Fibroblast of mammary gland (primary cell): ENCODE data around the gene EGFLAM.
A peak's percentile ranks its signal among the peaks of the same experiment; 100 is the strongest.
"Not testable (repeated sequence)": the region's sequence is repeated elsewhere in the genome, so short reads cannot be mapped to it uniquely, and the experiment has no call there.

Experiments
- DNase-seq: peaks from one replicate; pipeline ENCODE4 v3.0.0-alpha.2; 2010; ENCODE audit warnings: low read depth
- H3K4me3 ChIP-seq: 2 replicates; pipeline ENCODE4 v1.5.1; 2011; ENCODE audit warnings: low read depth, mild to moderate bottlenecking, low read length, moderate library complexity; ENCODE audit not compliant: control insufficient read depth
- TF ChIP-seq, protein P1 (sequence below): conservative IDR thresholded peaks from 2 replicates; pipeline ENCODE4 v1.5.1; 2011; ENCODE audit warnings: low read depth, low read length, inconsistent platforms; ENCODE audit not compliant: control insufficient read depth, insufficient read depth

EGFLAM gene

DNA sequence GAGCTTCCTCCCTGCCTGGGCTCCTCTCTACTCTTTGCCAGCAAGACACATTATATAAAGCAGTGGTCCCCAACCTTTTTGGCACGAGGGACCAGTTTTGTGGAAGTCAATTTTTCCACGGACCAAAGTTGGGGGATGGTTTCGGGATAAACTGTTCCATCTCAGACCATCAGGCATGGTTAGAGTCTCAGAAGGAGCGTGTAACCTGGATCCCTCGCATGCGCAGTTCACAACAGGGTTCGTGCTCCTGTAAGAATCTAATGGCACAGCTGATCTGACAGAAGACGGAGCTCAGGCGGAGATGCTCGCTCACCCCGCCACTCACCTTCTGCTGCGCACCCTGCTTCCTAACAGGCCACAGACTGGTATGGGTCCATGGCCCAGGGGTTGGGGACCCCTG lies 155.3 kb downstream of the EGFLAM start:
- TF ChIP-seq, protein P1, sequence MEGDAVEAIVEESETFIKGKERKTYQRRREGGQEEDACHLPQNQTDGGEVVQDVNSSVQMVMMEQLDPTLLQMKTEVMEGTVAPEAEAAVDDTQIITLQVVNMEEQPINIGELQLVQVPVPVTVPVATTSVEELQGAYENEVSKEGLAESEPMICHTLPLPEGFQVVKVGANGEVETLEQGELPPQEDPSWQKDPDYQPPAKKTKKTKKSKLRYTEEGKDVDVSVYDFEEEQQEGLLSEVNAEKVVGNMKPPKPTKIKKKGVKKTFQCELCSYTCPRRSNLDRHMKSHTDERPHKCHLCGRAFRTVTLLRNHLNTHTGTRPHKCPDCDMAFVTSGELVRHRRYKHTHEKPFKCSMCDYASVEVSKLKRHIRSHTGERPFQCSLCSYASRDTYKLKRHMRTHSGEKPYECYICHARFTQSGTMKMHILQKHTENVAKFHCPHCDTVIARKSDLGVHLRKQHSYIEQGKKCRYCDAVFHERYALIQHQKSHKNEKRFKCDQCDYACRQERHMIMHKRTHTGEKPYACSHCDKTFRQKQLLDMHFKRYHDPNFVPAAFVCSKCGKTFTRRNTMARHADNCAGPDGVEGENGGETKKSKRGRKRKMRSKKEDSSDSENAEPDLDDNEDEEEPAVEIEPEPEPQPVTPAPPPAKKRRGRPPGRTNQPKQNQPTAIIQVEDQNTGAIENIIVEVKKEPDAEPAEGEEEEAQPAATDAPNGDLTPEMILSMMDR = no peak

DNA sequence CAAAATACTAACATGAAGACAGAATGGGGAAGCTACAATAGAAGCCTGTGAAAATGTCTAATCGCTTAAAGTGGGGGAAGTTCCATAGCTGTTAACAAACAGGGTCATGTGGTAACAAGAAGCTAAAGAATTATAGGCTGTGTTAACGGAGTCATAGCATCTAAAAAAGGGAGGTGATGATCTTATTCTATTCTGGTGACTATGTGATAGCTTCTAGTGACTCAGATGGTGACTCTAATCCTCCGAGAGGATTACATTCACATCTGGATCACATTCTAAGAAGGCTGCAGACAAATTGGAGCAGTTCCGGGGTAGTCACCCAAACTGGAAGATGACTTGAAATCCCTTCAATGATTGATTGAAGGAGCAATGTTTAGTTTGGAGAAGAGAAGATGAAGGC lies 156.0 kb downstream of the EGFLAM start:
- no peak overlapping the region for H3K4me3 ChIP-seq
- TF ChIP-seq, protein P1 = no peak
- DNase-seq = peak; percentile 91

More for the DNA sequence above, 155.3 kb downstream of the EGFLAM start:
- H3K4me3 ChIP-seq = no peak overlapping the region
- no peak for DNase-seq

DNA sequence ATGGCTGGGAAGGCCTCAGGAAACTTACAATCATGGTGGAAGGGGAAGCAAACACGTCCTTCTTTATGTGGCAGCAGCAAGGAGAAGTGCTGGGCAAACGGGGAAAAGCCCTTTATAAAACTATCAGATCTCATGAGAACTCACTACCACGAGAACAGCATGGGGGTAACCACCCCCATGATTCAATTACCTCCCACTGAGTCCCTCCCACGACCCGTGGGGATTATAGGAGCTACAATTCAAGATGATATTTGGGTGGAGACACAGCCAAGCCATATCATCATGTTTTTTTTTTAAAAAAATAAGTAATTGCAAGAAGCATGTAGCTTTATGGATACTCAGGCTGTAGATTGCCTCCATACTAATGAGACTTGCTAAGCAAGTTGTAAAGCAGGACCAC lies 157.4 kb downstream of the EGFLAM start:
- H3K4me3 ChIP-seq = not testable (repeated sequence)

DNA sequence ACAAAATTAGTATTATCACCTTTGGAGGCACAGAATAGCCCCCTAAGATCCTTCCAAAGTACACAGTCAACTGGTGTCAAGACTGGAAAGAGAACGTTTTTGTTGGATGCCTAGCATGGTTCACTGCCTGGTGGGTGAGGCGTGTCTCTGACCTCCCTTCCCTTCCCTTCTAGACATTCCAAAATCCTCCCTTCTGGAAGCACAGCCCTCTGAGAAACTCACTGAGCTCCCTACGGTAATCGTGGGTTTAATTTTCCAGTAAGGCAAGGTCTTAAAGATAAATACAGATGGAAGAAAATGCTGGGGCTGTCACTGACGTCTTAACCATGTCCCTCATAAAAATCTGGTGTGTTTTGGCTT lies 159.3 kb downstream of the EGFLAM start:
- DNase-seq = no peak
- TF ChIP-seq, protein P1 = no peak
- H3K4me3 ChIP-seq = no peak overlapping the region

More for the DNA sequence above, 157.4 kb downstream of the EGFLAM start:
- DNase-seq = not testable (repeated sequence)

DNA sequence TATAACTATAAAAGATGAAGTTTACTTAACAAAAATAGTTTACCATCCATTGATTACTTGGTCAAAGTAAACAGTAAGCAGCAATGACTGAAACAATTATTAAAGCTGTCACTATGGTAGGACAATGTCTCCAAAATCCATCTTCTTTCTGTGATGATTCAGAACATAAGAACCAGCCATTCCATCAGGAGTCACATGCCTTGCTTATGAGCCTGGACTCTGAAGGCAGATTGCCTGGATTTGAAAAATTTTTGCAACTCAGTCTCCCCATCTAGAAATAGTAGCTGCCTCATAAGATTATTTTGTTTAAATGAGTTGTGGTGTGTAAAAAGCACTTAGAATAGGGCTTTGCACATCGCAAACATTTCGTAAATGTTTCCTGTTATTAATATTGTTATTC lies 161.9 kb downstream of the EGFLAM start:
- peak; percentile 48 for DNase-seq
- H3K4me3 ChIP-seq = no peak overlapping the region
- TF ChIP-seq, protein P1 = no peak

DNA sequence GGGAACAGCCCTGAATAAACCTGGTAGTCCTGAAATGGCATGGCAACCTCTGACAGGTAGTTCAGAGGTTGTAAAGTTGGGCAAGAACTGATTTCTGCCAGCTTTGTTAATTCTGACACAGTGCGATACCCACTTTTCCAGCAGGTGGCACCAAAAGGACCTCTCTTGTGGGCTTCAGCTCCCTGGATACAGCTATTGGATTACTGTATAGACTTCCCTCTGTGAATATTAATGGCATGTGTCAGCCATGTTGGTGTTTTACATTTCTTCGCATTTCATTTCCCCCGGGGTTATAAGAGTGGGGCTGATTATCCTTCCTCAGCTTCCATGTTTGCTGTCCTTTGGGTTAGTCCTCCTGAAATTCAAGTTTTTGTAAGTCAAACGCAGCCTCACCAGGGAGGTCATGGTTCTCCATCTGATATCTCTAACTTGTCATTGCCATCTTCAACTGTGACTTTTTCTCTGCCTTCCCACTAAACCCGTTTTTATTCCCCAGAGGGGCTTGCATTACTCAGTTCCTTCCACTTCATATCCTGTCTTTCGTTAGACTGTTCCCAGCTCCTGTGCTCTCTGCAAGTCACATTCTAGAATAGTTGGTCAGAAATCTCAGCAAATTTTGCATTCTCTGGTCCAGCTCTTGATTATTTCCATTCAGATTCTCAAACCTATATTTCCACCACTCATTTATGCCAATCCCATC lies 162.5 kb downstream of the EGFLAM start:
- TF ChIP-seq, protein P1 = peak; percentile 86
- DNase-seq = peak; percentile 80
- H3K4me3 ChIP-seq = no peak overlapping the region

DNA sequence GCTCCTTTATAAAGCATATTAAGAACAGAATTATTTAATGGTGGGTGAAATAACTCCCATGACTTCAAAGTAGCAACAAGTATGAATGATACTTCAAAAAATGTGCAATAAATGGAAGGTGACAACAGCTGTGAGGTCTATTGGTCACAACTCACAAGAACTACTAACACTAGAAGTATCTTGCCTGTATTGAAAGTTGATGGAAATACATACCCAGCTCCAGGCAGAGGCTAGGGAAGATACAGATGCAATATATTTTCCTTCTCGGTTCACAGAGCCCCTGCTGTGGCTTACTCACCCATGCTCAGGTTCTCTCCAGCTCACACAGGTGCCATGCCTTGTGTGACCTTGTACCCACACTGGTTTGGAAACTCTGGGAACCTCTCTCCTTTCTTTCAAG lies 164.3 kb downstream of the EGFLAM start:
- no peak for DNase-seq
- TF ChIP-seq, protein P1 = no peak
- no peak overlapping the region for H3K4me3 ChIP-seq
